PC-3 (cell line): ENCODE data around the gene DIS3L2. TPM values are rescaled to one million over a fixed set of nuclear protein-coding genes. Genes with fewer than 3 reads are reported as not detected.

Experiments
- ATAC-seq: fragments of 200-7000 bp; cut with Tn5 transposase; 2 replicates; pipeline ENCODE4 v1.9.1; 2020; ENCODE audit warnings: mild to moderate bottlenecking, moderate library complexity
- BruUV-seq: library from RNA; stranded (reverse); fragments of 400-500 nt; replicated peaks from 2 replicates; lab custom pipeline; 2021; lab: Mats Ljungman, UMichigan
- CTCF ChIA-PET: fragments of 300-600 bp; sonication (Branson Sonifier 250); formaldehyde crosslinking; loops from one replicate; lab custom pipeline; 2022; ENCODE audit warnings: antibody characterized with exemption; lab: Charles Lee
- POLR2A ChIA-PET: fragments of 300-600 bp; sonication (Branson Sonifier 250); formaldehyde crosslinking; loops from one replicate; lab custom pipeline; 2022; ENCODE audit warnings: antibody characterized with exemption; ENCODE audit not compliant: unreplicated experiment; lab: Charles Lee
- DNase-seq: peaks from one replicate; pipeline ENCODE4 v3.0.0-alpha.2; 2015
- H2AFZ ChIP-seq: fragments of 300-600 bp; sonication (generic); 2 replicates; pipeline ENCODE4 v1.6.0; 2016; ENCODE audit warnings: antibody characterized with exemption, low read length
- H3F3A ChIP-seq: fragments of 300-600 bp; sonication (generic); one replicate; pipeline ENCODE4 v1.6.0; 2017; ENCODE audit warnings: antibody characterized with exemption, low read length, control low read depth, mild to moderate bottlenecking; ENCODE audit not compliant: unreplicated experiment
- H3K27ac ChIP-seq: fragments of 300-600 bp; sonication (generic); 2 replicates; pipeline ENCODE4 v1.5.1; 2016; ENCODE audit warnings: mild to moderate bottlenecking, low read length
- H3K27me3 ChIP-seq: fragments of 300-600 bp; sonication (generic); 2 replicates; pipeline ENCODE4 v1.6.1; 2016; ENCODE audit warnings: low read length, mixed read lengths
- H3K36me3 ChIP-seq: fragments of 300-600 bp; sonication (generic); 2 replicates; pipeline ENCODE4 v1.6.1; 2016; ENCODE audit warnings: low read depth, mixed run types, low read length, mixed read lengths
- H3K4me1 ChIP-seq: fragments of 300-600 bp; sonication (generic); 2 replicates; pipeline ENCODE4 v1.5.1; 2016; ENCODE audit warnings: low read length; ENCODE audit not compliant: insufficient read depth
- H3K4me2 ChIP-seq: fragments of 300-600 bp; sonication (generic); 2 replicates; pipeline ENCODE4 v1.6.0; 2016; ENCODE audit warnings: low read length
- H3K4me3 ChIP-seq: fragments of 300-600 bp; sonication (generic); 2 replicates; pipeline ENCODE4 v1.5.1; 2016; ENCODE audit warnings: mild to moderate bottlenecking, low read length, mixed read lengths
- H3K79me2 ChIP-seq: fragments of 300-600 bp; sonication (generic); 2 replicates; pipeline ENCODE4 v1.6.1; 2017; ENCODE audit warnings: low read length, mixed read lengths
- H3K9ac ChIP-seq: fragments of 300-600 bp; sonication (generic); 2 replicates; pipeline ENCODE4 v1.6.0; 2016; ENCODE audit warnings: mild to moderate bottlenecking, low read length
- H3K9me2 ChIP-seq: fragments of 300-600 bp; sonication (generic); replicated peaks from 2 replicates; pipeline ENCODE4 v1.6.1; 2016; ENCODE audit warnings: mixed run types, low read length, mixed read lengths
- H3K9me3 ChIP-seq: fragments of 300-600 bp; sonication (generic); 2 replicates; pipeline ENCODE4 v1.6.1; 2016; ENCODE audit warnings: low read length, mixed read lengths
- H4K20me1 ChIP-seq: fragments of 300-600 bp; sonication (generic); 2 replicates; pipeline ENCODE4 v1.6.1; 2016; ENCODE audit warnings: low read length, mixed read lengths
- CTCF ChIP-seq: fragments of 300-600 bp; sonication (generic); conservative IDR thresholded peaks from 2 replicates; pipeline ENCODE4 v1.5.1; 2017; ENCODE audit warnings: antibody characterized with exemption, low read depth, mild to moderate bottlenecking, low read length
- EZH2 ChIP-seq: fragments of 300-600 bp; sonication (generic); IDR thresholded peaks from one replicate; pipeline ENCODE4 v1.6.1; 2017; ENCODE audit warnings: antibody characterized with exemption, mild to moderate bottlenecking, low read length; ENCODE audit not compliant: unreplicated experiment
- EZH2phosphoT487 ChIP-seq: fragments of 300-600 bp; sonication (generic); IDR thresholded peaks from 2 replicates; pipeline ENCODE4 v1.6.1; 2018; ENCODE audit warnings: mild to moderate bottlenecking, antibody characterized with exemption, low read length, borderline replicate concordance
- intact Hi-C: fragments of 100-400 bp; cut with micrococcal nuclease; formaldehyde crosslinking; loops from 2 replicates; pipeline ENCODE4 v1.9.0; 2023
- total RNA-seq: library from RNA; depleted of rRNA; stranded (reverse); fragments of >200 nt; gene quantifications from 2 replicates; pipeline ENCODE4 v1.2.3, GENCODE V29; 2014

DIS3L2 gene
- total RNA-seq, 1 experiment from 2014 or later: 22.8 TPM

GRCh38 chr2:232195487-232195886, 234.0 kb downstream of the DIS3L2 start:
- ChIA-PET CTCF (no interaction called here), POLR2A (no interaction called here)
- Histone ChIP-seq H3K27me3 (no peaks in the 10 kb centered on the region), H3K9me2 (no peaks in the 10 kb centered on the region), H4K20me1 (no peaks in the 10 kb centered on the region), H3K4me1 (peaks cover 13% of the 10 kb centered on the region), H2AFZ (no peak overlapping the region), H3K4me2 (no peak overlapping the region), H3F3A (no peaks in the 10 kb centered on the region), H3K79me2 (no peaks in the 10 kb centered on the region), H3K36me3 (peaks cover 10% of the 10 kb centered on the region), H3K4me3 (no peak overlapping the region), H3K27ac (no peak overlapping the region), H3K9ac (no peak overlapping the region), H3K9me3 (no peaks in the 10 kb centered on the region)
- intact Hi-C loops: no loop called here
- ATAC-seq (no peak), DNase-seq (no peak)
- TF ChIP-seq CTCF (no peak), EZH2phosphoT487 (no peak), EZH2 (no peak)
- no TSS peak for BruUV-seq

GRCh38 chr2:232196802-232197201, 235.3 kb downstream of the DIS3L2 start:
- no peak overlapping the region for H2AFZ ChIP-seq
- no peaks in the 10 kb centered on the region for H3K9me3 ChIP-seq
- H3K9me2 ChIP-seq: no peaks in the 10 kb centered on the region
- no peak overlapping the region for H3K27ac ChIP-seq
- H3F3A ChIP-seq: no peaks in the 10 kb centered on the region
- H3K36me3 ChIP-seq: peaks cover 10% of the 10 kb centered on the region
- ATAC-seq: no peak
- no peaks in the 10 kb centered on the region for H3K27me3 ChIP-seq
- no peak overlapping the region for H3K4me3 ChIP-seq
- peaks cover 17% of the 10 kb centered on the region for H3K4me1 ChIP-seq
- no peak for DNase-seq
- TF ChIP-seq EZH2 (no peak), EZH2phosphoT487 (no peak), CTCF (no peak)
- intact Hi-C loops: no loop called here
- CTCF ChIA-PET: no interaction called here
- no peaks in the 10 kb centered on the region for H4K20me1 ChIP-seq
- POLR2A ChIA-PET: no interaction called here
- no peak overlapping the region for H3K9ac ChIP-seq
- no TSS peak for BruUV-seq
- no peaks in the 10 kb centered on the region for H3K79me2 ChIP-seq
- no peak overlapping the region for H3K4me2 ChIP-seq

- H3K4me2 ChIP-seq: peak overlapping the region; percentile 50
- no peak overlapping the region for H2AFZ ChIP-seq
- no peaks in the 10 kb centered on the region for H4K20me1 ChIP-seq
- intact Hi-C loops: no loop called here
- ChIA-PET CTCF (no interaction called here), POLR2A (interaction anchor here (0.6 kb wide), 1 partner anchor 725 kb away, joined by 19 read pairs; no protein-coding TSS in a partner anchor)
- 0 out of 2 replicates have a peak overlapping the region, but pooled peaks have one; percentile 10 for H3K9ac ChIP-seq
- H3K4me3 ChIP-seq: peak overlapping the region; percentile 14; the same call in 1 of the 2 replicates
- H3K9me2 ChIP-seq: no peaks in the 10 kb centered on the region
- ATAC-seq (peak; percentile 88), DNase-seq (peak; percentile 30)
- TF ChIP-seq EZH2phosphoT487: no peak
- TF ChIP-seq EZH2: no peak
- TF ChIP-seq CTCF: no peak
- peak overlapping the region; percentile 76 for H3K27ac ChIP-seq
- BruUV-seq: no TSS peak
- peaks cover 17% of the 10 kb centered on the region for H3K4me1 ChIP-seq
- no peaks in the 10 kb centered on the region for H3K79me2 ChIP-seq
- H3K9me3 ChIP-seq: no peaks in the 10 kb centered on the region
- H3K36me3 ChIP-seq: no peaks in the 10 kb centered on the region
- H3K27me3 ChIP-seq: no peaks in the 10 kb centered on the region
- H3F3A ChIP-seq: no peaks in the 10 kb centered on the region
Measured at GRCh38 chr2:232200195-232200594, 238.7 kb downstream of the DIS3L2 start.
